GM21825 (cell line): ENCODE measurements around the gene CEP63.
"Not testable (repeated sequence)": the region's sequence is repeated elsewhere in the genome, so short reads cannot be mapped to it uniquely, and the experiment has no call there.

Source experiments
- ATAC-seq: cut with Tn5 transposase; IDR thresholded peaks from one replicate; pipeline ENCODE4 v1.9.1; 2021; ENCODE audit warnings: mild to moderate bottlenecking, moderate library complexity; ENCODE audit not compliant: unreplicated experiment

CEP63 gene

DNA sequence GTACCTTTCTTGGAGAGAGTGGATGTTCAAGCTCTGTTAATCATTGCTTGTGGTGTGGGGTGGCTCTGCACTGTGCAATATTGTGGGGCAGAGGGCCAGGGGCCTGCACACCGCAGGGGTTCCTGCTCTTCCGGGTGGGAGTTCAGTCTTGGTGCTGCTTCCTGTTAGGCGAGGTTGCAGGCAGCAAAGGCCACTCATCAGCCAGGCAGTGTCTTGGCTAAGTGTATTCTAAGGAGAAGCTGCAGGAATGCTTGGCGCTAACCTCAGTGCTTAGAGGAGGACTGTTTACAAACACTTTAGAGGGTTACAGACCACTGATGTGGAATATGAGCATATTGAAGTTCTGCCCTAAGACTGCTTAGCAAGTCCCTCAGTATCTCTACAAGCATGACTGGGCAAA lies 81.7 kb downstream of the CEP63 start:
- ATAC-seq = no peak

DNA sequence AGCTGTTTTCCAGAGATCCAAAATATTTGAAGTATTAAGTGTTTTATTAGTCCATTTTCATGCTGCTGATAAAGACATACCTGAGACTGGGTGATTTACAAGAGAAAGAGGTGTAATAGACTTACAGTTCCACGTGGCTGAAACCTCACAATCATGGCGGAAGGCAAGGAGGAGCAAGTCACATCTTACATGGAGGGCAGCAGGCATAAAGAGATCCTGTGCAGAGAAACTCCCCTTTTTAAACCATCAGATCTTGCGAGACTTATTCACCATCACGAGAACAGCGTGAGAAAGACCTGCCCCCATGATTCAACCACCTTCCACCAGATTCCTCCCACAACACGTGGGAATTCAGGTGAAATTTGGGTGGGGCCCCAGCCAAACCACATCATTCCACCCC lies 82.9 kb downstream of the CEP63 start:
- ATAC-seq = no peak

DNA sequence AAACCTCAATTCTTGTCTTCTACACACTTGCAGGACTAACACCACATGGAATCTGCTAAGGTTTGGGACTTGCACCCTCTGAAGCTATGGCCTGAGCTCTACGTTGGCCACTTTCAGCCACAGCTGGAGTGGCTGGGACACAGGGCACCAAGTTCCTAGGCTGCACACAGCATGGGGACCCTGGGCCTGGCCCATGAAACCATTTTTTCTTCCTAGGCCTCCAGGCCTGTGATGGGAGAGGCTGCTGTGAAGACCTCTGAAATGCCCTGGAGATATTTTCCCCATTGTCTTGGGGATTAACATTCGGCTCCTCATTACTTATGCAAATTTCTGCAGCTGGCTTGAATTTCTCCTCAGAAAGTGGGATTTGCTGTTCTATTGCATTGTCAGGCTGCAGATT lies 84.0 kb downstream of the CEP63 start:
- not testable (repeated sequence) for ATAC-seq

DNA sequence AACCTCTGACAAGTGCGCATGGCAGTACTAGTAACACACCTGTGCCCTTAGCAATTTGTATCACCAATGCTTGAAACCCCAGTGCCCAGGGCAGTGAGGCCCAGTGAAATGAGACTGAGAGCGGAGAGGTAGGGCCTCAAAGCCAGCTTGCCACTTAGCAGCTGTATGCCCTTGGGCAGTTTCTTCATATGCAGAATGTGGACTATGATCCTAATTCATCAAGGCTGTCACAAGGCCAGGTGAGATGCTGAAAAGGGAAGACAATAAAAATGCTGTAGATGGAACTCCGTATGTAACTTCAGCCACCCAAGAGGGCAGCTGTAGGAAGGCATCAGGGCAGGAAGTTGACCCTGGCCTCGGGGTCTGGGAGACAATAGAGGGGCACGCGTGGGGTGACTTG lies 90.6 kb downstream of the CEP63 start:
- no peak for ATAC-seq

DNA sequence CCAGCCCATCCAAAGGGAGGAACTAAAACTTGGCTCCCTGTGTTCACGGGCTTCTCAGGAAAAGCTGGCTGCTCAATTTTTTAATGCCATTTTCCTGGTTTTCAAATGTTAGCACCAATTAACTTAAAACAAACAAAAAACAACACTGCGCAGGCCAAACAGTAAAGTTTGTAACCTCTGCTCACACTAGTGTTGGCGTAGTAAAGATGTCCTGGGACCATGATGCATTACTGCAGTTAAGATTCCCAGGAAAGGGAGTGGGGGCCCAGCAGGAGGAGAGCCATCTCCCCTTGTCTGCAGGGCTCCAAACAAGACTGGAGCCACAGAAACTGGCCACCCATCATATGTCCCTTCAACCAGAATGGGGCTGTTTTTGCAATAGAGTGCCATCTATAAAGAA lies 91.0 kb downstream of the CEP63 start:
- ATAC-seq = no peak

DNA sequence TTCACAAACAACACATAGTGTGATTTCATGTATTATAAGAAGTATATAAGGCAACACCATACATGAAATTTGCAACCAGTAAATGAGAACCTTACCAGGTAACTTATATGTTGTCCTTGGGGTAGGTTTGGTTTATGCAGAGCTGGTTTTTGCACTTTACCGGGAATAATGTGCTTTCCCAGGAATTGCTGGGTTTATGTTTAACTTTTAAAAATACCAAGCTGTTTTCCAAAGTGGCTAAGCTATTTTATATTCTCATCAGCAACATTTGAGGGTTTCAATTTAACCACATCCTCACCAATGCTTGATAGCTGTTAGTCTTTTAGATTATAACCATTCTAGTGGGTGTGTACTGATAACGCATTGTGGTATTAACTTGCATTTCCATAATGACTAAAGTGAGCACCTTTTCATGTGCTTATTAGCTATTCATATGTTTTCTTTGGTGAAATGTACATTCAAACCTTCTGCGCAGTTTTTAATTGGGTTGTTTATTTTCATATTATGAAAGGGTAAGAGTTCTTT lies 93.3 kb downstream of the CEP63 start:
- no peak for ATAC-seq

DNA sequence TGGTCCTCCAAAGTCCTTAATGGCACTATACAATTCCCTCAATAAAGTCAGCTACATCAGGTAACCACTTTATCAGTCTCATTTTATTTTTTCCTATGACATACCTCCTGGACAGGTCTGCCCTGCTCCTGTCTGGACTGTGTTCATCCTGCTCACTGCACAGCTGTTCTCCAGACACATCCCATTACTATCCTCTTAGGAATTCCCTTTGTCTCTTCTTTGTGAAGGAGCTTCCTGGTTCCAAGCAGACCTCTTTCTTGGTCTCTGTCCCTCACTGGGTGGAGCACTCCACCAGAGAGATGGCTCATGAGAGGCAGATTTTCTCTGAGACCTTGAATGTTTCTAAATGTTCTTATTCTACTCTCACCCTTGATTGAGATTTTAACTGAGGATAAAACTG lies 104.9 kb downstream of the CEP63 start:
- no peak for ATAC-seq

DNA sequence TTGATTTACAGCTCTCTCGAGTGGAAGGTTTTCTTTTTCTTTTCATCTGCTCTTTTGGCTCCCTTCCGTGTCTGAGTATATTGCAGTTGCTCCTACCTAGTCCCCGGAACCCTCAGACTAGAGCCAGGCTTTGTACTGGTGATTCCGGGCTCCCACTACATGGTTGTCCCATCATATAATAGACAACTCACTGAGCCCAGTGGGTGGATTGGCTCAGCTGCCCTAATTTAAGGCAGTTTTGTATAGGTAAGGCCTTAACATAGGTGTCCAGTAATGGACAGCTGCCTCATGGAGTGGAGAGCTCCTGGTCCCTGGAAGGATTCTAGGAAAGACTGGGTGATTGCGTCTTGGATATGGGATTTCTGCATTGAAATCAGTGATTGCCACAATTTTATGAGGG lies 106.9 kb downstream of the CEP63 start:
- no peak for ATAC-seq

DNA sequence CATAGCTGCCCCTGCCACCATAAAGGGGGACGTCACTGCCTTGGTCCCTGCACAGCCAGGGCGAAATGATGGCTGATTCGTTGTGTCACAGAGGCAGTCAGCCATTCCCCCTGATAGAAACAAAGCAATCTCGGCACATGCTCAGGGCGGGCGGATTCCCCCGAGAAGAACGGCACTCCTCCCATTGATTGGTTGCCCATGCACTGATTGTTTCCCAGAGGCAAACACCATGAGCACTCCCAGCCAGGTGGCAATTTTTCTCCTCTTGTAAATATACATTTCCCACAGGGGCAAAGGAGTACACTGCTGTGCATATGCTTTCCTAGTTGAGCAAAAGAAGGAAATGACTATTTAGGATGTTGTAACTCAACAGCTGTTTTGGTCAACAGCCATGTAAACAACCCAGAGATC lies 108.5 kb downstream of the CEP63 start:
- ATAC-seq = no peak

DNA sequence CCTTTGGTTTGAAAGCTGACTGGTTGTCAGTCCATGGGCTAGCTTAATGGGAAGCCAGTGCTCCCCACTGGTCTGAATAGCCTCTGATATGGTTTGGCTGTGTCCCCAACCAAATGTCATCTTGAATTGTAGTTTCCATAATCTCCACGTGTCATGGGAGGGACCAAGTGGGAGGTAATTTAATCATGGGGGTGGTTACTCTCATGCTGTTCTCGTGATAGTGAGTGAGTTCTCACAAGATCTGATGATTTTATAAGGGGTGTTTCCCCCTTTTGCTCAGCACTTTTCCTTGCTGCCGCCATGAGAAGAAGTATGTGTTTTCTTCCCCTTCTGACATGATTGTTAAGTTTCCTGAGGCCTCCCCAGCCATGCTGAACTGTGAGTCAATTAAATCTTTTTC lies 109.1 kb downstream of the CEP63 start:
- not testable (repeated sequence) for ATAC-seq

DNA sequence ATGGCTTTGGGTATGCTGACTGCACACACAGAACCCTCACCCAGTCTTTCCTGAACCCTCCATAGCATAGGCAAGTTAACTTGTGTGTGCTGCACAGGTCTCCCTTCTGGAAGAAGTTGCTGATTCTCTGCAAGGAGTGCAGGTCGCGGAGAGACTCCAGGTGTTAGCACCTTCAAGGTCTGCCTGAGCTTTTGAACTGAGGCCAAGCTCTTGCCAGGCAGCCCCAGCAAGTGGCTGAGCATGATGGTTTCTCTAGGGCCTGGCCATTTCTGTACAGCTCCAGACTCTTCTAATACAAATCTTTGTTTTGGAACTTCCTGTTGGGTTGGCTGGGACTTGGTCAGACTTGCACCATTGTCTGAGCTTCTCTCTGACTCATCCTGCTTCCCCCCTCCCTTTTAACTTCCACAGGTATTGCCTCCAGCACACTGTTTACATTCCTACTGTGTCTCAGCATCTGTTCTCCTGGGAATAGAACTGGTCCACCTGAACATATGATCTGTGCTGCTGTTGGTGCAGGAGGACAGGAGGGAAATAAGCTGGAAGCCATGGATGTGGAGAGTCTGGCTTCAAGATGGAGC lies 111.6 kb downstream of the CEP63 start:
- no peak for ATAC-seq

DNA sequence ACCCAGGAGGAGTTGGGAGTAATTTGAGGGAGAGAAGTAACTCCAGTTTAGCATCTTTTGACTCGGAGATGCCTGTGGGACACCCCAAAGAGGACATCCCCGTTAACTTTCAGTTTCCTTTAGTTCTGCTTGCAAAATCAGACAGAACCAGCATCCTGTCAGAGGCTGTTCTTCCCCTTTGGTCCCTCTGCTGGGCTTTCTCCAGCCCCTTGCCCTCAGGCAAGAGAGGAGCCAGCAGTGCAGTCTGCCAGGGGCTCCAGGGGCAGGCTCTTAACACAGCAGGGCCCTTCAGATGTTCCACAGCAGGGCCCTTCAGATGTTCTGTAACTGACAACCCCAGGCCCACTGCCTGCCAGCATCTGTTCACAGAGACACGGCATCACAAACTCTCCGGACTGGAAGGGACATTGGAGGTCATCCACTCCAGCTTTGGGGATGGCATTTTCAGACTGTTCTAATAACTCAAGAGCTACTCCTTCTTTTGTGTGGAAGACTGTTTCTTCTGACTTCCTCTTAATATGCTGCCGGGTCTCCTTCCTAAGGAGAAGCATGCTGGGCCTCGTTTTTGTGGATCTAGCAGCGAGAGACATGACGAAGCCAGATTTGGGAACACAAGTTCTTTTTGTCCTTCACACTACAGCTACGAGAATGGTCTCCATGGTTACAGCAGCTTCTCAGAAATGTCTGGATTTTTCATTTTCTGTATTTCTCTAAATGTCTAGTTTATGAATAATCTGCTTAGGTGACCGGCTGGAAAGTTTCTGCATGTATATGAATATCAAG lies 113.1 kb downstream of the CEP63 start:
- ATAC-seq = no peak

DNA sequence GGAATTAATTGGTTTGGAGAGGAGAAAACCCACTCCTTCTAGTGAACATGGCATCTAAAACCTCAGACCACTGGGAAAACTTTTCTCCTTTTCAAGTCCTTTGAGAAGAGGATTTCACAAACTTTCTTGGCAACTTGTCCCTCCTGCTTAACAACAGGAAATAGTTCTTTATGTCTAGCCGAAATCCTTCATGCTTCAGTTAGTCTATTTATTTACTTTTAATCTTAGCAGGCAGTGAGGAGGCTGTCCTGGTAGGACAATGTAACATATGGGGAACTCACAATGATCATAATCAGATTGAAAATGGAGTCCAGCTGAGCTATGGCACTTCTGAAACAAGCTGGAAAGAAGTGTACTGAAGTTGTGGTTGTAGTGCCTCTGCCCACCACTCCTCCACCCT lies 114.3 kb downstream of the CEP63 start:
- ATAC-seq = no peak

DNA sequence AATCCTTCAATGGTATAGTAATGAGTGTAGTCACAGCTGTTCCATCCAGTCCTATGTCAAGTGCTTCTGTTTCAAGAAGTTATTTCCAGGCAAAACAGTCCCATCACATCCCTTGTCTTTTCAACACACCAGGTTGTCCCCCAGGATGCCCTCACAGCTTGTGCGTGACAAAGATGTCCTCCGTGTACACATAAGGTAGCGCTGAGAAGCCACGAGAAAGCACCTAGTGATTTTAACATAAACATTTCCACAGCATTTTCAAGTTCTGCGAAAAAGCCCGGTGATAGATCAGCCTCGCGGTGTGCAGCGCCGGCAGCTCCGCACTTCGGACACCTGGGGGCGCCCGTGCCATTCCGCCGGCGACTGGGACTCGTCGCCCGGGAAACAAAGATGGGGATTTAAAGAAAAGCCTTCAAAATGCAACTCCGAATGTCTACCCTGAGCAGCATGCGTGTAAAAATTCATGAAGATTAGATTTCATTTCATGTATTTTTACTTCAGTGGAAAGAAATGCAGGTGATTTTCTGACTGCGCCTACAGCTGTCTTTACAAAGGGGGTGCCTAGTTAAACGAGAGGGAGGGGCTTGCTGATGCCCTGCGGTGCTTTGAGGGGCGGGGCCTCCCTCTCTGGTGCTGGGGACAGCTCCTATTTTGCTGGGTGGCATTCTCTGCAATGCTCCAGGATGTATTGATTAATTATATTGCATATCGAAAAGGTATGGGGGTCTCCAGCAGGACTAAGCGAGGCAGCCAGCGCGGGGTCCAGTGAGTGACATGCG lies 115.0 kb downstream of the CEP63 start:
- peak; percentile 60 for ATAC-seq

DNA sequence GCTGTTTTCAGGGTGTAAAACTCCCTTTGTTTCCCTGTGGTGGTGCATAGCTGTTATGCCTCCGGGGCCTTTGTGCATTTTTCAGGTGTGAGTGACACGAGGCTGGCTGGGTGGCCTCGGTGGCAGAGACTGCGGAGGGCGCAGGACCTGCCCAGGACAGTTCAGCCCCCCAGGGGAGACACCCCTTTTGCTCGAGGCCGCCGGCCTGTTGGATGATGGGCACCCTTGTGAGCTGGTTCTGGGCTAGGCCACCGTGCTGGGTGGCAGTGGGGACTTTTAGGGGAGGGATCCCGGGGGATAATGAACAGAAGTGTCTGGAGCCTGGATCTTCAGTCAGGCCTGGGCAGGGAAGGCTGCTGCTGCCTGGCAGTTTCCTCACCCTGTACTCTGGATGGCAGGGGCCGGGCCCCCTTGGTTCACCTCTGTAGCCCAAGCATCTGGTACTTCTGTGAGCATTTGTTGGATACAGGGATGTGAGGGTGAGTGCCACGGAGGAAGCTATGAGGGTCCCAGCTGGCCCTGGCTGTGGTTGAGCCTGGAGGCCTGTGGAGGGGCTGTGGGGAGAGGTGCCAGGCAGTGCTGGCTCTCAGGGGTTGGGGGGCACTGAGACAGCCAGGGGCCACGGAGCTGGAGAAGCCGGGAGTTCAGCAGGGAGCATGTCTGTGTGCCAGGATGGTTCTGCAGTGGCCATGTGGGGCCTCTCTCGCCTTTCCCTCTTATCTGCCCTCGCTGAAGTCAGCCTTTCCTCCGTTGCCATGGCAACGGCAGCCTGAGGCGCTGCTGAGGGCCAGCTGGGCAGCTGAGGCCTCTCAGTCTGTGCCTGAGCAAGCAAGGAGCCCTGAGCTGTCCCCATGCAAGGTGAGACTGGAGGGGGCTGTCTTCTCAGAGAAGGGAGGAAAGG lies 115.9 kb downstream of the CEP63 start:
- no peak for ATAC-seq

DNA sequence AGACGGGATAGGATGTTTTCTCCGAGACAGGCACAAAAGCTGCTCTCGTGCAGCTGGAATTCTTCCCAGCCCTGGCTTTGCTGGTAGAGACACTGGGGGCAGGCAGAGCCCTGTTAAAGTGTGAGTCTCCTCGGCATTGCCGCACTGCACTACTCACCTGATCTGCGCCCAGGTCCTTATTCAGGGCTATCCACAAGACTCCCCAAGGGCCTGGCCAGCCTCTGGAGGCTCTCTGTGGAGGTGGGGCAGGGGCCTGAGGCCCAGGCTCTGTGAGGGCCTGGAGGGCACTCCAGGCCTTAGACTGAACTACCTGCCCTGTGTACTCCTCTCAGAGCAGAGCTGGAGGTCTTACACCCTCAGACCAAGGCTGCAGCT lies 116.6 kb downstream of the CEP63 start:
- no peak for ATAC-seq

DNA sequence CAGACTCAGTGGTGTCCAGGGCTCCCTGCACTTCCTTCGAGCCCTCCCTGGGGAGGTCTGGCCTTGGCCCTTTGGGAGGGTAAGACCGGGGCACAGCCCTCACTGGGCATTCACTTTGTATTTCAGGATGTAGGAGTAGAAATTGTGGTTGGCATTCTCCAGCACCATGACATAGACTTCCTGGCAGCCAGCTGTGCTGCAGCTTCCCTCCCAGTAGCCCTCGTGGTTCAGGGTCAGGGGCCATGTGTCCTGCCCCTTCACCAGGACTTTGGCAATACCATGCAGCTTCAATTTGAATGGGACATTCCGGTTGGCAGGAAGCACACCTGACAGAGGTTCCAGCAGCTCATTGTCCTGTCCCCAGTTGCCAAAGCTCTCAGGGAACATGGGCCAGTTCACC lies 117.6 kb downstream of the CEP63 start:
- no peak for ATAC-seq

DNA sequence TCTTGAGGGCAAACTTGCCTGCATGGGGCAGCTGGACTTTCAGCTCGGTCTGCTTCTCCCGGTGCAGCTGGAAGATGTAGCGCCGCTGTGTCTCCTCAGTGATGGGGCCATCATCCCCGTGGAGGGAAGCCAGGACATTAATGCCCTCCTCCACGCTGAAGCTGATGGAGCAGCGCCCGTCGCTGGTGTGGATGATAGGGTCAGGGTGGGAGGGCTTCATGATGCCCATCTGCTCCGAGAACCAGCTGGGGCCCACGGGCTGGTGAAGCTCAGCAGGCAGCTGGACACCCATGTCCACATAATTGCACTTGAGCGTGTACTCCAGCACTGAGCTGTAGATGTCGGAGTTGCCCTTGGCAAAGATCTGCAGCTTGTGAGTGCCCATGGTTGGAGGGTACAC lies 118.1 kb downstream of the CEP63 start:
- no peak for ATAC-seq

DNA sequence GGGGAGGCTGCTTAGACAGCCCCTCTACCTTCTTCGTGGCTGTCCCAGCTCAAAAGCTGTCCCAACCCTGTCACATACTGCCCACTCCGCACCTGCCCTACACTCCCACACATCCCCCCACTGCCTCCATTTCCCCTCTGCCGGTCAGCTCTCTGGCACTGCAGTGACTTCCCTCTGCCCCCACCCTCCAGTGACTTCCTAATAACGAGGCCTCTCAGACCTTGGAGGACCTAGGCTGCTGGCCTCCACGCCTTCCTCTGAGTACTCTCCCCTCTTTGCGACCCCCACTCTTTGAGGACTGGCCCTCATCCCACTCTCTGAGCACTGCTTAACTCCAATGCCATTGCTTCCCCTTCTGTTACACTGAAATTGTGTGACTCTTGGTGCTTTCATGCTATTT lies 119.7 kb downstream of the CEP63 start:
- no peak for ATAC-seq

DNA sequence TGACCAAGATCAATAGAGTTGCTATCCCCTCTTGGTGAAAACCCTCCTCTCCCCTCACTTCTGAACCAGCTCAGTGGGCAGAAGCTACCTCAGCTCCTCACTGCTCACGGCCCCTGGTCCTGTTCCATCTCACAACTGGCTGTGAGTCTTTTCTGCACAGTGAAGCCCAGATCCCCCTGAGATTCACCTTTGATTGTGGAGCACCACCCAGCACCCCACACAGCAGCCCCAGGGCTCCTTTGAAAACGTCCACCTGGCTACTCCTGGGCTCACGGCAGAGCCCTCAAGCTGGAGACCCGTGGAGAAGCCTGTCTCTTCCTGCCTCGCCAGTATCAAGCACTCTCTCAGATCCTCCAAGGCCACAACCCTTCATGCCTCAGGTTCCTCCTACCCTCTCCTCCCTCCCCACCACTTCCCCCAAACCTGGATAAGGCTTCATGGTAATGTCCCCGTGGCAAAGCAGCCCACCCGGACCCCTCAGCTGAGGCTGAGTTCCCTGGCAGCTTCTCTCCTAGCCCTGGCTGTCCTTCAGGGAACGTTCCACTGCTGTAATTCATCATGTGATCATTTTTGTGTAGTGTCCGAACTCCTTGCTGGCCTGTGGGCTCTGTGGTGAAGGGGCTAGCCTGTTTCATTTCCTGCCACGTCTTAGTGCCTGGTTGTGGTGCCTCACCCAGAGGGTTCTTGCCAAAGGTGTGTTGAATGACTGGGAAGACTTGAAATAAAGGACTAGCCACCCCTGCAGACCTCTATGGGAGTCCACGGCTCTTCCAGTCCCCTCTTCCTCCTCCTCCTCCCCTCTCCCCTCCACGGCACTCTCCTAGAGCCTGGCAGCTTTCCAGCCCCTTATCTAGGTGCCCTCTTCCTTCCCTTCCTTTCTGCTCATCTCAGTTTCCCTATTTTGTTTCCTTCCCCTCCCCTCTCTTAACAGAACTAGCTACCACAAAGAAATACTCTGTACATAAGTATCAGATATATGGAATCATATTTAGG lies 120.5 kb downstream of the CEP63 start:
- no peak for ATAC-seq
